ENCODE results near the gene PROCA1.

The PROCA1 gene

GRCh38 chr17:28667870-28668269 lies 43.8 kb downstream of the PROCA1 start:
- Histone ChIP-seq H3K9ac (ENCODE audit: low read depth, low read length, poor library complexity, severe bottlenecking) (peak overlapping the region; percentile 11), H3K9me3 (ENCODE audit: insufficient read depth, low read depth, low read length) (no peaks in the 10 kb centered on the region), H3K9me2 (replicated peaks; ENCODE audit: low read depth, low read length) (no peaks in the 10 kb centered on the region), H3K36me3 (ENCODE audit: insufficient read depth, low read length) (peaks cover 20% of the 10 kb centered on the region; the same call in 1 of the 2 replicates), H3F3A (ENCODE audit: low read depth) (no peaks in the 10 kb centered on the region), H3K27me3 (ENCODE audit: insufficient read depth, low read length, poor library complexity, severe bottlenecking) (no peaks in the 10 kb centered on the region), H2AFZ (ENCODE audit: low read length) (no peak overlapping the region), H3K4me1 (ENCODE audit: insufficient read depth, low read length, poor library complexity, severe bottlenecking) (peaks cover 31% of the 10 kb centered on the region), H3K79me2 (ENCODE audit: insufficient read depth, low read length) (peaks cover 62% of the 10 kb centered on the region), H3K4me3 (ENCODE audit: low read length, poor library complexity, severe bottlenecking) (no peak overlapping the region), H3K4me2 (ENCODE audit: low read depth, low read length, poor library complexity, severe bottlenecking) (no peak overlapping the region), H4K20me1 (ENCODE audit: insufficient read depth, low read length, poor library complexity, severe bottlenecking) (peaks cover 49% of the 10 kb centered on the region)
- TF ChIP-seq EZH2phosphoT487 (IDR thresholded peaks at IDR 0.05; ENCODE audit: borderline replicate concordance), result no peak
- TF ChIP-seq, protein P1, sequence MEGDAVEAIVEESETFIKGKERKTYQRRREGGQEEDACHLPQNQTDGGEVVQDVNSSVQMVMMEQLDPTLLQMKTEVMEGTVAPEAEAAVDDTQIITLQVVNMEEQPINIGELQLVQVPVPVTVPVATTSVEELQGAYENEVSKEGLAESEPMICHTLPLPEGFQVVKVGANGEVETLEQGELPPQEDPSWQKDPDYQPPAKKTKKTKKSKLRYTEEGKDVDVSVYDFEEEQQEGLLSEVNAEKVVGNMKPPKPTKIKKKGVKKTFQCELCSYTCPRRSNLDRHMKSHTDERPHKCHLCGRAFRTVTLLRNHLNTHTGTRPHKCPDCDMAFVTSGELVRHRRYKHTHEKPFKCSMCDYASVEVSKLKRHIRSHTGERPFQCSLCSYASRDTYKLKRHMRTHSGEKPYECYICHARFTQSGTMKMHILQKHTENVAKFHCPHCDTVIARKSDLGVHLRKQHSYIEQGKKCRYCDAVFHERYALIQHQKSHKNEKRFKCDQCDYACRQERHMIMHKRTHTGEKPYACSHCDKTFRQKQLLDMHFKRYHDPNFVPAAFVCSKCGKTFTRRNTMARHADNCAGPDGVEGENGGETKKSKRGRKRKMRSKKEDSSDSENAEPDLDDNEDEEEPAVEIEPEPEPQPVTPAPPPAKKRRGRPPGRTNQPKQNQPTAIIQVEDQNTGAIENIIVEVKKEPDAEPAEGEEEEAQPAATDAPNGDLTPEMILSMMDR (conservative IDR thresholded peaks at IDR 0.05; ENCODE audit: low read length), result no peak

DNA sequence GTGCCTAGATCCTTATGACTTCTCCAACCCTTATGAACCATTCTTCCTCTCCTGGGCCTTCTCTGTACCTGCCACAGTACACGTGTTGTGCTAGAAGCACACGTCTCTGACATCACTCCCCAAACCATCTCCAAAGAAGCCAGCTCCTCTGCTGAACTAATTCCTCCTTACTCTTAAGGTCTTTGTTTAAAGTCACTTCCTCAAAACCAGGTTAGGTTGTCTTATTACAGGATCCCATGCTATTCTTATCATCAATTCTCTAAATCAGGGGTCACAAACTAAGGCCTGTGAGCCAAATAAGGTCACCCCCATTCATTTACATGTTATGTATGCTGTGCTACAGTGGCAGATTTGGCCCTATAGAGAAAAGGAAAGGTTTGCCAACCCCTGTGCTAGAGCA lies 45.7 kb downstream of the PROCA1 start:
- Histone ChIP-seq H3F3A (ENCODE audit: low read depth) (no peaks in the 10 kb centered on the region), H3K9me3 (ENCODE audit: insufficient read depth, low read depth, low read length) (no peaks in the 10 kb centered on the region), H4K20me1 (ENCODE audit: insufficient read depth, low read length, poor library complexity, severe bottlenecking) (peaks cover 59% of the 10 kb centered on the region), H2AFZ (ENCODE audit: low read length) (no peak overlapping the region), H3K27me3 (ENCODE audit: insufficient read depth, low read length, poor library complexity, severe bottlenecking) (no peaks in the 10 kb centered on the region), H3K9ac (ENCODE audit: low read depth, low read length, poor library complexity, severe bottlenecking) (peak overlapping the region; percentile 29), H3K79me2 (ENCODE audit: insufficient read depth, low read length) (peaks cover 80% of the 10 kb centered on the region), H3K4me1 (ENCODE audit: insufficient read depth, low read length, poor library complexity, severe bottlenecking) (peaks cover 41% of the 10 kb centered on the region), H3K9me2 (replicated peaks; ENCODE audit: low read depth, low read length) (no peaks in the 10 kb centered on the region), H3K36me3 (ENCODE audit: insufficient read depth, low read length) (peaks cover 4% of the 10 kb centered on the region; the same call in 1 of the 2 replicates), H3K4me2 (ENCODE audit: low read depth, low read length, poor library complexity, severe bottlenecking) (peak overlapping the region; percentile 97), H3K4me3 (ENCODE audit: low read length, poor library complexity, severe bottlenecking) (peak overlapping the region; percentile 12)
- TF ChIP-seq EZH2phosphoT487 (IDR thresholded peaks at IDR 0.05; ENCODE audit: borderline replicate concordance), result no peak
- TF ChIP-seq, protein P1 (conservative IDR thresholded peaks at IDR 0.05; ENCODE audit: low read length), result no peak

- H3K4me3 ChIP-seq (ENCODE audit: low read length, poor library complexity, severe bottlenecking), result peak overlapping the region; percentile 91
- no peaks in the 10 kb centered on the region; the same call in 1 of the 2 replicates for H3K36me3 ChIP-seq (ENCODE audit: insufficient read depth, low read length)
These were observed 48.0 kb downstream of the PROCA1 start for GRCh38 chr17:28663723-28664122.

More at GRCh38 chr17:28663723-28664122, 48.0 kb downstream of the PROCA1 start:
- Histone ChIP-seq H4K20me1 (ENCODE audit: insufficient read depth, low read length, poor library complexity, severe bottlenecking) (peaks cover 63% of the 10 kb centered on the region), H3K27me3 (ENCODE audit: insufficient read depth, low read length, poor library complexity, severe bottlenecking) (no peaks in the 10 kb centered on the region), H3K9me3 (ENCODE audit: insufficient read depth, low read depth, low read length) (no peaks in the 10 kb centered on the region), H2AFZ (ENCODE audit: low read length) (no peak overlapping the region), H3K9ac (ENCODE audit: low read depth, low read length, poor library complexity, severe bottlenecking) (peak overlapping the region; percentile 89), H3K9me2 (replicated peaks; ENCODE audit: low read depth, low read length) (no peaks in the 10 kb centered on the region), H3K79me2 (ENCODE audit: insufficient read depth, low read length) (peaks cover 91% of the 10 kb centered on the region), H3K4me2 (ENCODE audit: low read depth, low read length, poor library complexity, severe bottlenecking) (peak overlapping the region; percentile 97), H3F3A (ENCODE audit: low read depth) (no peaks in the 10 kb centered on the region), H3K4me1 (ENCODE audit: insufficient read depth, low read length, poor library complexity, severe bottlenecking) (peaks cover 50% of the 10 kb centered on the region)
- TF ChIP-seq EZH2phosphoT487 (IDR thresholded peaks at IDR 0.05; ENCODE audit: borderline replicate concordance), result no peak
- TF ChIP-seq, protein P1 (conservative IDR thresholded peaks at IDR 0.05; ENCODE audit: low read length), result no peak

Measured in Loucy (cell line).